LNCAP (cell line): ENCODE measurements around the gene SLC9A1.

Experiments used
- CTCF ChIP-seq: fragments of 450-650 bp; IDR thresholded peaks from 2 replicates; pipeline ENCODE4 v1.5.1; 2017; ENCODE audit warnings: mild to moderate bottlenecking

The SLC9A1 gene

GRCh38 chr1:27154469-27154990, 395 bp downstream of the SLC9A1 start:
- TF ChIP-seq CTCF, result no peak

- TF ChIP-seq CTCF, result no peak
Observed at GRCh38 chr1:27153927-27154358, 982 bp downstream of the SLC9A1 start.

GRCh38 chr1:27153549-27153886, 1.4 kb downstream of the SLC9A1 start:
- TF ChIP-seq CTCF, result no peak

- TF ChIP-seq CTCF, result no peak
Observed at GRCh38 chr1:27152829-27153548, 1.9 kb downstream of the SLC9A1 start.

GRCh38 chr1:27152004-27152828, 2.7 kb downstream of the SLC9A1 start:
- TF ChIP-seq CTCF, result no peak

- TF ChIP-seq CTCF, result no peak
Observed at GRCh38 chr1:27150641-27151040, 4.3 kb downstream of the SLC9A1 start.

GRCh38 chr1:27150183-27150582, 4.7 kb downstream of the SLC9A1 start:
- no peak for TF ChIP-seq CTCF
